Body of pancreas (tissue), 4 donors: ENCODE measurements around the gene PEX14.

ENCODE experiments used
- POLR2A ChIP-seq, 3 donors: fragments of 450-650 bp; IDR thresholded peaks; one replicate each; pipeline ENCODE4 v1.6.1; 2016; ENCODE audit warnings: antibody characterized with exemption in 3 of 3, mild to moderate bottlenecking in 2 of 3
- TF ChIP-seq, protein P1 (sequence below), 7 experiments: fragments of 450-650 bp in 4 of 7; fragments of 200-600 bp in 3 of 7; sonication (generic) in 3 of 7; IDR thresholded peaks; one replicate each; pipeline ENCODE4 v1.5.1; 2016 to 2019; ENCODE audit warnings: antibody characterized with exemption in 7 of 7

DNA sequence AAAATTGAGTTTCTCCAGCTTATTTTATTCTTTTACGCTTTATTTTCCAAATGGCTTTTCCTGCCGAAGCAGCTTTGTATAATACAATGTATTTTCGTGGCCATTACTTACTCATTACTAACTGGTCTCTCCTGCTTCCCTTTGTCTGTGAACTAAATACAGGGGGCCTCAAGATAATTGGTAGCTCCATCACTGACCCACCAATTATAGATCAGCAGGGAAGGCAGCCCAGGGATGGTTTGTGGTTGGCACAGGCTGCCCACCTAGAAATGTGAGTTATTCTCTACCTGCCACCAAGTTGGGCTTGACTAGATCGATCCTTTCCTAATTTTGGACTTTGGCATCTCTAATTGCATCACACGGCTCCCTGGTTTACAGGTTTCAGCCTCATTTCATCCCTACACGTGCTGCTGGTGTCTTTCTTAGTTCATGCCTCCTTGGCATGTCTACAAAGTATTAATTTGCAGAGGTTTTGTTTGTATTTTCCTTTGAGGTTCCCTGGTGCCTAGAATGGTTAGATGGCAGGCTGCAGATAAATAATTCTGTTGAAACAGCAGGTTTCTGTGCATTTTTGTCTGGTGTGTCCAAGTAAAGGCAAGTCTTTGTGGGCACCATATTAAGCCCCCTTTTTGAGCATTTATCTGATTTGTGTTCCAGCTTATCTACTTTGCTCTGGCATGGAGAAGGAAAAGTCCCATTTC lies 35.2 kb downstream of the PEX14 start:
- no peak for TF ChIP-seq POLR2A (IDR thresholded peaks at IDR 0.05)
- TF ChIP-seq, protein P1, sequence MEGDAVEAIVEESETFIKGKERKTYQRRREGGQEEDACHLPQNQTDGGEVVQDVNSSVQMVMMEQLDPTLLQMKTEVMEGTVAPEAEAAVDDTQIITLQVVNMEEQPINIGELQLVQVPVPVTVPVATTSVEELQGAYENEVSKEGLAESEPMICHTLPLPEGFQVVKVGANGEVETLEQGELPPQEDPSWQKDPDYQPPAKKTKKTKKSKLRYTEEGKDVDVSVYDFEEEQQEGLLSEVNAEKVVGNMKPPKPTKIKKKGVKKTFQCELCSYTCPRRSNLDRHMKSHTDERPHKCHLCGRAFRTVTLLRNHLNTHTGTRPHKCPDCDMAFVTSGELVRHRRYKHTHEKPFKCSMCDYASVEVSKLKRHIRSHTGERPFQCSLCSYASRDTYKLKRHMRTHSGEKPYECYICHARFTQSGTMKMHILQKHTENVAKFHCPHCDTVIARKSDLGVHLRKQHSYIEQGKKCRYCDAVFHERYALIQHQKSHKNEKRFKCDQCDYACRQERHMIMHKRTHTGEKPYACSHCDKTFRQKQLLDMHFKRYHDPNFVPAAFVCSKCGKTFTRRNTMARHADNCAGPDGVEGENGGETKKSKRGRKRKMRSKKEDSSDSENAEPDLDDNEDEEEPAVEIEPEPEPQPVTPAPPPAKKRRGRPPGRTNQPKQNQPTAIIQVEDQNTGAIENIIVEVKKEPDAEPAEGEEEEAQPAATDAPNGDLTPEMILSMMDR (IDR thresholded peaks at IDR 0.05), result no peak
